HCT116 (cell line): ENCODE measurements around the gene DCAF17.

ENCODE experiments used
- CTCF ChIP-seq, 3 experiments: fragments of 200-600 bp in 1 of 3; sonication (generic) in 1 of 3; IDR thresholded peaks in 2 of 3; conservative IDR thresholded peaks in 1 of 3; 2 replicates each; pipeline ENCODE4 v1.5.1; 2012 to 2017; ENCODE audit warnings: low read depth in 2 of 3, low read length in 2 of 3, antibody characterized with exemption in 1 of 3, borderline replicate concordance in 1 of 3, control low read depth in 1 of 3, mild to moderate bottlenecking in 1 of 3, mixed read lengths in 1 of 3, mixed run types in 1 of 3, moderate library complexity in 1 of 3; ENCODE audit not compliant: insufficient read depth in 1 of 3
- EZH2 ChIP-seq: fragments of 200-600 bp; sonication (generic); IDR thresholded peaks from 2 replicates; pipeline ENCODE4 v1.6.1; 2017; ENCODE audit warnings: antibody characterized with exemption, mixed run types
- JUND ChIP-seq: IDR thresholded peaks from 2 replicates; pipeline ENCODE4 v1.6.1; 2012
- MAX ChIP-seq: IDR thresholded peaks from 2 replicates; pipeline ENCODE4 v1.6.1; 2012
- POLR2A ChIP-seq: IDR thresholded peaks from 2 replicates; pipeline ENCODE4 v1.7.0; 2011; ENCODE audit warnings: borderline replicate concordance; ENCODE audit not compliant: insufficient read depth, insufficient read length; ENCODE audit errors: extremely low read depth
- RAD21 ChIP-seq: IDR thresholded peaks from 2 replicates; pipeline ENCODE4 v1.6.1; 2012; ENCODE audit warnings: low read depth, mild to moderate bottlenecking

- TF ChIP-seq EZH2 (no peak), CTCF (IDR thresholded peaks at IDR 0.05 in 2 of 3, conservative IDR thresholded peaks at IDR 0.05 in 1 of 3; ENCODE audit: borderline replicate concordance in 1 of 3, insufficient read depth in 1 of 3, low read depth in 2 of 3, low read length in 2 of 3) (peak in 2 of 3 experiments; percentile 21 to 27; a peak in 1 of 6 replicates), POLR2A (no peak), RAD21 (peak; percentile 41; the same call in 1 of the 2 replicates), MAX (no peak), JUND (no peak)
Observed at GRCh38 chr2:171447675-171448074, 13.6 kb downstream of the DCAF17 start.
